Activated CD8-positive, alpha-beta memory T cell treated with anti-CD3 and anti-CD28 coated beads, Interleukin-2, amount 50 U/mL, for 24 hours (primary cell): Measurements from ENCODE around the gene TMEM184A.
"Not testable (repeated sequence)": the region's sequence is repeated elsewhere in the genome, so short reads cannot be mapped to it uniquely, and the experiment has no call there.

Experiments used
- DNase-seq: peaks from one replicate; pipeline ENCODE4 v3.0.0-alpha.2; 2020; ENCODE audit errors: extremely low read depth

The TMEM184A gene

DNA sequence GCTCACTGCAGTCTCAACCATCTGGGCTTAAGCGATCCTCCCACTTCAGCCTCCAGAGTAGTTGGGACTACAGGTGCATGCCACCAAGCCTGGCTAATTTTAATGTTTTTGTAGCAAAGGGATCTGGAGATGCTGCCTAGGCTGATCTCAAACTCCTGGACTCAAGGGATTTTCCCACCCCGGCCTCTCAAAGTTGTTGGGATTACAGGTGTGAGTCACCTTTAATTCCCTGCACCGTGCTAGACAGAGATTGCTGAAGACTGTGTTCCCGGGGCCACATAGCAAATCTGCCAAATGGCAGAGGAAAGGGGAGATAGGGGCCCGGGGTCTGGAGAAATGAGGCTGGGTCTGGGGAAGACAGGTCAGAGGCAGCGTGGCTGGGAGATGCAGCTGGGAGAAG is 34.5 kb upstream of the TMEM184A start:
- no peak for DNase-seq

DNA sequence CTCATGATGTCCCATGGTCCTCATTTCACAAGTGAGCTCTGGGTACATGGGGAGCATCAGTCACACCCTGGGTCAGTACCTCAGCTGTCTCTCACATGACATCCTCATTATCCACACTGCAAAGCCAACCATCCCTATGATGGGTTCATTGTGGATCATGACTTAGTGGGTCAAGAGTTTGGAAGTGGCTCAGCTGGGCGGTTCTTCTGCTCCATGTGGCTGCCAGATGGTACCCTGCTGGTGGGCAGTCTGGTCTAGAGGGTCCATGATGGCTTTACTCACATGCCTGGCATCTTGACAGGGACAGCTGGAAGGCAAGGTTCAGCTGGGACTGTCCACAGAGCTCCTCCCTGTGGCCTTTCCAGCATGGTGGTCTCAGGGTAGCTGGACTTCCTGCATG is 33.0 kb upstream of the TMEM184A start:
- no peak for DNase-seq

DNA sequence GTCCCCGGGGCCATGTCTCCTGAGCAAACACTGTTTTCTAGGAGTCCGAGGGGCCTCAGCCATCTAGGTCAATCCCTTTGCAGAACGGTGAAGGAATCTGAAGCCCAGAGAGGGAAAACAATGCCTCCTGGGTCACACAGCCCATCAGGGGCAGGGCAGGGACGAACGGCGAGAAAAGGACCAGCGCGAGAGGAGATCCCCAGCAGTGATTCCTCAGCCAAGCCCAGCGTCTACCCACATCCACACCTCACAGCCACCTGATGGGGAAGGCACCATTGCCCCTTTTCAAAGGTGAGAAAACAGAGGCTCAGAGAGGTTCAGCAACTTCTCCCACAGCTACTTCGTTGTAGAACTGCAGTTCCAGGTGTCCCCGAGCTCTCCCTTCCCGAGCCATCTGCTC is 31.7 kb upstream of the TMEM184A start:
- no peak for DNase-seq

DNA sequence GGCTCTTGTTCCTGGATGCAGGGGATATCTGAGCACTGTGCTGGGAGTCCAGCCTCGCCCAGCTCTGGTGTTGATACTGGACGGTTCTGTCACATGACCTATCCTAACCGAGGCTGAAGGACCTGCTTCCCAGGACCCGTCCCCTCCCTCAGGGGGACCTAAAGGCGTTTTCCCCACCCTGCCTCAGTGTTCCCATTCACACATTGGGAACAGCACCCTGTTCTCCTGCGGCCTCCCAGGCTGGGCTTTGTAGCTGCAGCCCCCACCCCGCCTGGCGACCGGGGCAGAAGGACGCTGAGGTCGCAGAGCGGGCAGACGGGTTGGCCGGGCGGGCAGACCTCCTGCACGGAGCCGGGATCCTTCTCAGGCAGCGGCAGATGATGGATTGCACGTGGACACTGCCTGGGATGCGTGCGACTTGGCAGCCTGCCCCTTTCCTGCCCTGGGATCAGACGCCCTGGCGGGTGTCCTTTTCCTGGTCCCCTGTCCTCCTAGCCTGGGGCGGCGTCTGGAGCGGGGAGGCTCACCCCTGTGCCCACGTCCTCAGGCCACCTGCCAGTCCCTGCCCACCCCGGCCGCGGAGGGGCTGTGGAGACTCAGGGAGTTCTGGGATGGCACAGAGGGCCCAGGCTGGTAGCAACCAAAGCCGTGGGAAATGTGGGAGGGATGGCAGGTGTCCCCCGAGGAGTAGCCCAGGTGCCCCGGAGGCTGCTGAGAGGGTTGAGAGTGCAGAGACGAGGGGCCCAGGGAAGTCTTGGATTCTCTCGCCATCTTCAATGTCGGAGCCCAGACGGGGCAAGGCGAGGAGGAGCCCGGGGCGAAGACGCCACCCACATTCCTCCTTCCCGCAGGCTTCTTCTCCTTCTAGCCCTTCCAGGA is 31.1 kb upstream of the TMEM184A start:
- DNase-seq: no peak

DNA sequence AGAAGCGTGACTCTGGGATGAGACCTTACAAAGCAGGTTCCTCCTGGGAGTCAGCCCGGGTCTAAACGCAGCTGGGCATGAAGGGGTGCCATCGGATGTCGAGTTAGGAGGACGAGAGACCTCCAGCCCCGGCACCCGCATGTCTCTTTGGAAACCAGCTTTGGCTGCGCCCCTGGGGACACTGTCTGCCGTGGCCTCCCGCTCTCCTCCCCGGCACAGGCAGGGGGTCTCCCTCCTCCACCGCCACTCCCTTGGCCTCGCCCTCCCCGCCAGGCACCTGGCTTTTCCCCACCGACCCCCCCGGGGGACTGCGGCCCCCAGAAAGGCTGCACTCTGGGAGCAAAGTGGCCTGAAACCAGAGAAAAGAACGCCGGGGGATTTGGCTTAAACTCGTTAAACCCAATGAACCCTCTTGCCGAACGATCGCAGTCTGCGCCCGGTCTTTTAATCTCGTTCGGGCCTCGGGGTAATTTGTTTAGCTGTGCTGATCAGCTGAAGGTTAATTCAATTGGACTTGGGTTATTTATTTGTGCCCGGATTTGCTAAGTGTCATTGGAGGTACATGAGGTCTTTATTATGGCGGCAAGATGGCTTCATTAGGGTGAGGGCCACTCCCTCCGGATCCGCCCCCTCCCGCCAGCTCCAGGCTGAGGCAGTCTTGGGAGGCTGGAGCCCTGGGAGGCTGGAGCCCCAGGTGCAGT is 30.3 kb upstream of the TMEM184A start:
- no peak for DNase-seq

- DNase-seq: no peak
Observed at GRCh38 chr7:1585142-1585981, 29.4 kb upstream of the TMEM184A start.

GRCh38 chr7:1584700-1585099 is 28.7 kb upstream of the TMEM184A start:
- no peak for DNase-seq

DNA sequence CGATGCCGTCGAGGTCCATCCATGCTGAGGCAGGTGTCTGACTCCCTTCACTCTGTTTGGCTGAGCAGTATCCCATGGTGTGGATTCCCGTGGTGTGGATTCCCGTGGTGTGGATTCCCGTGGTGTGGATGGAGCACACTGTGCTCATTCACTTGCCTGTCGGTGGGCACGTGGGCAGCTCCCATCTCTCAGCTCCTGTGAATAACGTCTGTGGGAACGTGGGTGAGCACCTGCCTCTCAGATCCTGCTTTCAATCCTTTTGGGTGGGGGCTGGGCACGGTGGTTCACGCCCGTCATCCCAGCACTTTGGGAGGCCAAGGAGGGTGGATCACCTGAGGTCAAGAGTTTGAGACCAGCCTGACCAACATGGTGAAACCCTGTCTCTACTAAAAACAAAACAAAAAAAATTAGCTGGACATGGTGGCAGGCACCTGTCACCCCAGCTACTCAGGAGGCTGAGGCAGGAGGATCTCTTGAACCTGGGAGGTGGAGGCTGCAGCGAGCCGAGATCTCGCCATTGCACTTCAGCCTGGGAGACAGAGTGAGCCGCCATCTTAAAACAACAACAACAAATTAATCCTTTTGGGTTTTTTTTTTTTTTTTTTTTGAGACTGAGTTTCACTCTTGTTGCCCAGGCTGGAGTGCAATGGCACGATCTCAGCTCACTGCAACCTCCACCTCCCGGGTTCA is 27.4 kb upstream of the TMEM184A start:
- not testable (repeated sequence) for DNase-seq

GRCh38 chr7:1580422-1581030 is 24.5 kb upstream of the TMEM184A start:
- DNase-seq: no peak

- DNase-seq: peak; percentile 40
Observed at GRCh38 chr7:1579481-1580421, 23.7 kb upstream of the TMEM184A start.

GRCh38 chr7:1578513-1578912 is 22.5 kb upstream of the TMEM184A start:
- DNase-seq: no peak

- DNase-seq: no peak
Observed at GRCh38 chr7:1576521-1577253, 20.7 kb upstream of the TMEM184A start.

GRCh38 chr7:1575809-1576208 is 19.8 kb upstream of the TMEM184A start:
- no peak for DNase-seq

- no peak for DNase-seq
Observed at GRCh38 chr7:1572111-1572822, 16.3 kb upstream of the TMEM184A start.

GRCh38 chr7:1569833-1570632 is 14.0 kb upstream of the TMEM184A start, which contains the start of gene PSMG3:
TSS of gene PSMG3 (minus strand) at chr7:1570032. CDS start at chr7:1569339, 693 bp downstream.
- DNase-seq: peak; percentile 76

- DNase-seq: no peak
Observed at GRCh38 chr7:1569440-1569832, 13.4 kb upstream of the TMEM184A start.

DNA sequence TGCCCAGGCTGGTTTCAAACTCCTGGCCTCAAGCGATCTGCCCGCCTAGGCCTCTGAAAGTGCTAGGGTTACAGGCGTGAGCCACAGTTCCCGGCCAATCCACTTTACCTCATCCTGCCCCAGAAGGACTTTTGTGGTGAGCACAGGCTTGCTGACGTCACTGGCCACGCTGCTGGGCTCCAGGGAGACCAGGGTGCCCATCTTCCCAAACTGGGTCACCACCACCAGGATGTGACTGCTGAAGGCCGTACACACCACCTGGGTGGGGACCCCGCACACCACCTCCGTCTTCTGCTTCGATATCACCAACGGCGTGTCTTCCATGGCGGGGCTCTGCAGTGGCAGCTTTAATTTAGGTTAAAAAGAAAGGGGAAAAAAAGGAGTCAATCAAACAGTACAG is 13.0 kb upstream of the TMEM184A start:
- no peak for DNase-seq
